H9 (cell line): ENCODE measurements around the gene LZTFL1. TPM values are rescaled to one million over a fixed set of nuclear protein-coding genes. Genes with fewer than 3 reads are reported as not detected.

ENCODE experiments used
- DNase-seq: peaks from one replicate; pipeline ENCODE4 v3.0.0-alpha.2; 2017
- H2AFZ ChIP-seq: one replicate; pipeline ENCODE4 v1.6.1; 2013; ENCODE audit warnings: mild to moderate bottlenecking, low read length, control low read depth, moderate library complexity
- H2AK5ac ChIP-seq: 2 replicates; pipeline ENCODE4 v1.6.1; 2013; ENCODE audit warnings: low read length, control low read depth, mixed read lengths; ENCODE audit not compliant: insufficient read length
- H2BK120ac ChIP-seq: one replicate; pipeline ENCODE4 v1.6.1; 2013; ENCODE audit warnings: low read depth, mild to moderate bottlenecking, low read length, control low read depth, inconsistent platforms; ENCODE audit not compliant: poor library complexity, severe bottlenecking
- H2BK12ac ChIP-seq: 2 replicates; pipeline ENCODE4 v1.6.1; 2013; ENCODE audit warnings: low read length, control low read depth, mixed read lengths, low read depth; ENCODE audit not compliant: insufficient read length
- H2BK15ac ChIP-seq: 2 replicates; pipeline ENCODE4 v1.6.1; 2013; ENCODE audit warnings: low read depth, low read length, control low read depth
- H2BK20ac ChIP-seq: one replicate; pipeline ENCODE4 v1.6.1; 2013; ENCODE audit warnings: low read depth, mild to moderate bottlenecking, low read length, control low read depth, inconsistent platforms; ENCODE audit not compliant: poor library complexity, severe bottlenecking
- H2BK5ac ChIP-seq: 2 replicates; pipeline ENCODE4 v1.6.1; 2013; ENCODE audit warnings: low read length, control low read depth, mixed read lengths; ENCODE audit not compliant: insufficient read length
- H3K14ac ChIP-seq: 2 replicates; pipeline ENCODE4 v1.6.1; 2013; ENCODE audit warnings: low read length, control low read depth; ENCODE audit not compliant: insufficient read depth
- H3K18ac ChIP-seq: 2 replicates; pipeline ENCODE4 v1.6.1; 2013; ENCODE audit warnings: low read depth, mild to moderate bottlenecking, mixed read lengths, low read length, control low read depth; ENCODE audit not compliant: insufficient read length
- H3K23ac ChIP-seq: 2 replicates; pipeline ENCODE4 v1.6.1; 2013; ENCODE audit warnings: low read length, control low read depth, mixed read lengths, low read depth; ENCODE audit not compliant: insufficient read length
- H3K23me2 ChIP-seq: 2 replicates; pipeline ENCODE4 v1.6.1; 2013; ENCODE audit warnings: low read depth, mild to moderate bottlenecking, mixed read lengths, low read length, control low read depth; ENCODE audit not compliant: insufficient read length, poor library complexity, severe bottlenecking
- H3K27ac ChIP-seq: 2 replicates; pipeline ENCODE4 v1.5.1; 2013; ENCODE audit warnings: low read length, control low read depth, mixed read lengths, low read depth; ENCODE audit not compliant: insufficient read length
- H3K27me3 ChIP-seq: 2 replicates; pipeline ENCODE4 v1.6.1; 2013; ENCODE audit warnings: low read length, control low read depth, inconsistent platforms; ENCODE audit not compliant: insufficient read depth
- H3K4ac ChIP-seq: 2 replicates; pipeline ENCODE4 v1.6.1; 2013; ENCODE audit warnings: low read depth, mild to moderate bottlenecking, control low read depth, inconsistent platforms, low read length, moderate library complexity
- H3K4me1 ChIP-seq: 2 replicates; pipeline ENCODE4 v1.6.1; 2013; ENCODE audit warnings: low read length, control low read depth, inconsistent platforms; ENCODE audit not compliant: insufficient read depth
- H3K4me2 ChIP-seq: 2 replicates; pipeline ENCODE4 v1.6.1; 2013; ENCODE audit warnings: low read length, control low read depth, mixed read lengths; ENCODE audit not compliant: insufficient read length, insufficient read depth
- H3K56ac ChIP-seq: 2 replicates; pipeline ENCODE4 v1.6.1; 2013; ENCODE audit warnings: low read depth, mild to moderate bottlenecking, mixed read lengths, low read length, control low read depth; ENCODE audit not compliant: insufficient read length
- H3K79me1 ChIP-seq: 2 replicates; pipeline ENCODE4 v1.6.1; 2013; ENCODE audit warnings: low read depth, mild to moderate bottlenecking, moderate library complexity, low read length, control low read depth, inconsistent platforms; ENCODE audit not compliant: insufficient read depth, poor library complexity, severe bottlenecking
- H3K79me2 ChIP-seq: 2 replicates; pipeline ENCODE4 v1.6.1; 2013; ENCODE audit warnings: low read length, control low read depth, inconsistent platforms; ENCODE audit not compliant: insufficient read depth
- H3K9ac ChIP-seq: 2 replicates; pipeline ENCODE4 v1.6.1; 2013; ENCODE audit warnings: low read length, control low read depth, mixed read lengths; ENCODE audit not compliant: insufficient read length; ENCODE audit errors: extremely low read depth
- H3K9me3 ChIP-seq: one replicate; pipeline ENCODE4 v1.6.1; 2013; ENCODE audit warnings: low read depth, low read length, inconsistent platforms; ENCODE audit not compliant: control insufficient read depth
- H3T11ph ChIP-seq: one replicate; pipeline ENCODE4 v1.6.1; 2013; ENCODE audit warnings: mild to moderate bottlenecking, low read length, control low read depth, inconsistent platforms
- H4K20me1 ChIP-seq: one replicate; pipeline ENCODE4 v1.6.1; 2013; ENCODE audit not compliant: control insufficient read depth, insufficient read length, insufficient read depth
- H4K5ac ChIP-seq: 2 replicates; pipeline ENCODE4 v1.6.1; 2013; ENCODE audit warnings: low read depth, mild to moderate bottlenecking, mixed read lengths, low read length, control low read depth; ENCODE audit not compliant: insufficient read length
- H4K8ac ChIP-seq: replicated peaks from 2 replicates; pipeline ENCODE4 v1.6.1; 2013; ENCODE audit warnings: low read length, control low read depth, mixed read lengths, low read depth; ENCODE audit not compliant: insufficient read length
- H4K91ac ChIP-seq: 2 replicates; pipeline ENCODE4 v1.6.1; 2013; ENCODE audit warnings: low read depth, mild to moderate bottlenecking, moderate library complexity, mixed read lengths, low read length, control low read depth; ENCODE audit not compliant: insufficient read length
- H3K27ac Mint-ChIP-seq, 3 experiments: 2 replicates in 2 of 3; 3 replicates in 1 of 3; pipeline ENCODE4 v1.8.0; 2020 to 2021; ENCODE audit warnings: mixed read lengths in 3 of 3, mild to moderate bottlenecking in 1 of 3, moderate library complexity in 1 of 3
- H3K27me3 Mint-ChIP-seq: 2 replicates; pipeline ENCODE4 v1.8.0; 2021; ENCODE audit warnings: low read depth, mild to moderate bottlenecking, moderate library complexity, mixed read lengths
- H3K36me3 Mint-ChIP-seq, 3 experiments: 2 replicates in 2 of 3; 3 replicates in 1 of 3; pipeline ENCODE4 v1.8.0; 2020 to 2021; ENCODE audit warnings: low read depth in 3 of 3, mixed read lengths in 3 of 3; ENCODE audit not compliant: insufficient read depth in 1 of 3
- H3K4me1 Mint-ChIP-seq, 2 experiments: 2 replicates each; pipeline ENCODE4 v1.8.0; 2020; ENCODE audit warnings: mixed read lengths in 2 of 2
- H3K4me3 Mint-ChIP-seq, 2 experiments: 2 replicates in 1 of 2; 3 replicates in 1 of 2; pipeline ENCODE4 v1.8.0; 2020 to 2021; ENCODE audit warnings: mild to moderate bottlenecking in 2 of 2, mixed read lengths in 2 of 2, moderate library complexity in 1 of 2
- H3K9me3 Mint-ChIP-seq, 2 experiments: 2 replicates in 1 of 2; 3 replicates in 1 of 2; pipeline ENCODE4 v1.8.0; 2020; ENCODE audit warnings: mild to moderate bottlenecking in 2 of 2, mixed read lengths in 2 of 2, moderate library complexity in 1 of 2
- WGBS: extraction: QIAGEN DNeasy Blood & Tissue Kit; methylation state at CpG from one replicate; pipeline ENCODE4 v1.1.7; 2013; ENCODE audit warnings: missing lambda C conversion rate, low lambda C conversion rate, mixed read lengths; ENCODE audit not compliant: insufficient read length; ENCODE audit errors: extremely low coverage; 5-methylcytosine and 5-hydroxymethylcytosine counted together
- total RNA-seq: library from RNA; stranded (reverse); gene quantifications from 2 replicates; pipeline ENCODE4 v1.2.1, GENCODE V29; 2021
- TF ChIP-seq, protein P1 (sequence below): fragments of 200-600 bp; sonication (generic); conservative IDR thresholded peaks from 3 replicates; pipeline ENCODE4 v1.8.0; 2021; ENCODE audit warnings: antibody characterized with exemption, mild to moderate bottlenecking

Gene LZTFL1
- total RNA-seq, 1 experiment from 2014 or later, result 12.2 TPM

DNA sequence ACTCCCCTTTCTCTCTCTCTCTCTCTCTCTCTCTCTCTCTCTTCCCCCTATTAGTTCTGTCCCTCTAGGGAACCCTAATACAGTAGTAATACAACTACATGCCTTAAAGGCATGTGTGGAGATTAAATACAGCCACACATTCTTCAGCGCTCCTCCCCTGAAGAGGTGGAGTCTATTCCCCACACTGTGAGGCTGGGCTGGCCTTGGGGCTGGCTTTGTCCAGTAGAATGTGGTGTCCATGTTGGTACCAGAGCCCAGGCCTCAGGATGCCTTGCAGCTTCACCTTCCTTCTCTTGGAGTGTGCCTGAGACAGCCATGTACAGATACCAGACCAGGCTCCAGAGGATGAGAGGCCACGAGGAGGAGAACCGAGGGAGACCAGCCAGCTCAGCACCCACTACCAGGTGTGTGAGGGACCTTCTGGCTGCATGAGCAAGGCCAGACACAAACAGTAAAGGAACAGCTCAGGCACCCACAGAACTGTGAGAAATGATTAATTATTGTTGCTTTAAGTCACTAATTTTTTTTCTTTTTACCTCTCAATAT is 56.2 kb downstream of the LZTFL1 start:
- DNase-seq, result no peak
- no peak overlapping the region for H3K27ac Mint-ChIP-seq
- no peaks in the 10 kb centered on the region for H3K9me3 ChIP-seq

More for the DNA sequence above, 56.2 kb downstream of the LZTFL1 start:
- Histone ChIP-seq H3K56ac (no peak overlapping the region), H3K23me2 (no peaks in the 10 kb centered on the region), H4K20me1 (no peaks in the 10 kb centered on the region), H3K4ac (no peak overlapping the region), H4K91ac (no peak overlapping the region), H3K79me1 (no peaks in the 10 kb centered on the region), H2BK20ac (no peak overlapping the region), H3K79me2 (no peaks in the 10 kb centered on the region), H2BK15ac (no peak overlapping the region), H3K27ac (no peak overlapping the region), H3K18ac (no peak overlapping the region), H2AK5ac (no peak overlapping the region), H3T11ph (no peak overlapping the region), H3K9ac (no peak overlapping the region), H4K8ac (no peak overlapping the region), H2AFZ (no peak overlapping the region), H2BK12ac (no peak overlapping the region), H4K5ac (no peak overlapping the region), H3K23ac (no peak overlapping the region), H3K14ac (no peak overlapping the region; the same call in 1 of the 2 replicates), H2BK120ac (no peak overlapping the region), H3K4me2 (no peak overlapping the region), H2BK5ac (no peak overlapping the region), H3K4me1 (no peaks in the 10 kb centered on the region), H3K27me3 (no peaks in the 10 kb centered on the region)
- Mint-ChIP-seq H3K36me3 (peaks cover 0 to 16% (median 2%) of the 10 kb centered on the region in 3 experiments; a peak in 4 of 7 replicates), H3K27me3 (peaks cover 26% of the 10 kb centered on the region), H3K4me3 (no peak overlapping the region), H3K4me1 (peaks cover 3% of the 10 kb centered on the region in 2 experiments), H3K9me3 (peaks cover 13 to 26% of the 10 kb centered on the region in 2 experiments)
- TF ChIP-seq, protein P1, sequence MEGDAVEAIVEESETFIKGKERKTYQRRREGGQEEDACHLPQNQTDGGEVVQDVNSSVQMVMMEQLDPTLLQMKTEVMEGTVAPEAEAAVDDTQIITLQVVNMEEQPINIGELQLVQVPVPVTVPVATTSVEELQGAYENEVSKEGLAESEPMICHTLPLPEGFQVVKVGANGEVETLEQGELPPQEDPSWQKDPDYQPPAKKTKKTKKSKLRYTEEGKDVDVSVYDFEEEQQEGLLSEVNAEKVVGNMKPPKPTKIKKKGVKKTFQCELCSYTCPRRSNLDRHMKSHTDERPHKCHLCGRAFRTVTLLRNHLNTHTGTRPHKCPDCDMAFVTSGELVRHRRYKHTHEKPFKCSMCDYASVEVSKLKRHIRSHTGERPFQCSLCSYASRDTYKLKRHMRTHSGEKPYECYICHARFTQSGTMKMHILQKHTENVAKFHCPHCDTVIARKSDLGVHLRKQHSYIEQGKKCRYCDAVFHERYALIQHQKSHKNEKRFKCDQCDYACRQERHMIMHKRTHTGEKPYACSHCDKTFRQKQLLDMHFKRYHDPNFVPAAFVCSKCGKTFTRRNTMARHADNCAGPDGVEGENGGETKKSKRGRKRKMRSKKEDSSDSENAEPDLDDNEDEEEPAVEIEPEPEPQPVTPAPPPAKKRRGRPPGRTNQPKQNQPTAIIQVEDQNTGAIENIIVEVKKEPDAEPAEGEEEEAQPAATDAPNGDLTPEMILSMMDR, result no peak
- no CpG with 5 or more reads among the region's 3 CpGs for WGBS
